HepG2 (cell line): Measurements from ENCODE around the gene NRIP2. TPM values are rescaled to one million over a fixed set of nuclear protein-coding genes. Genes with fewer than 3 reads are reported as not detected.

Experiments used
- ATAC-seq: fragments of 200-7000 bp; cut with Tn5 transposase; 3 replicates; pipeline ENCODE4 v1.9.1; 2020; ENCODE audit warnings: mild to moderate bottlenecking, moderate library complexity
- BruUV-seq: library from RNA; stranded (reverse); fragments of 400-500 nt; replicated peaks from 2 replicates; lab custom pipeline; 2021; lab: Mats Ljungman, UMichigan
- CTCF ChIA-PET: fragments of 300-600 bp; formaldehyde crosslinking; extraction: SDS; loops from one replicate; lab custom pipeline; 2021; ENCODE audit warnings: low total read pairs, inconsistent platforms, low intra/inter-chr PET ratio; lab: Yijun Ruan, JAX
- POLR2A ChIA-PET: fragments of 350-600 bp; sonication (Branson Sonifier 250); formaldehyde crosslinking; loops from one replicate; lab custom pipeline; 2020; ENCODE audit warnings: antibody characterized with exemption, inconsistent platforms; lab: Yijun Ruan, JAX
- DNase-seq: peaks from one replicate; pipeline ENCODE4 v3.0.0-alpha.2; 2015; ENCODE audit warnings: low spot score
- FAIRE-seq: peaks from 3 replicates; lab custom pipeline; 2011; peaks lifted over from hg19 to GRCh38; lab: Jason Lieb, UNC
- H2AFZ ChIP-seq: one replicate; pipeline ENCODE4 v1.6.1; 2011; ENCODE audit warnings: low read length, inconsistent platforms
- H3K27ac ChIP-seq: fragments of 300-600 bp; 3 replicates; pipeline ENCODE4 v1.8.0; 2011; ENCODE audit warnings: mixed run types, mild to moderate bottlenecking, mixed read lengths, low read length, inconsistent platforms; ENCODE audit not compliant: insufficient read depth; ENCODE audit errors: extremely low read length
- H3K27me3 ChIP-seq, 2 experiments: fragments of 200-600 bp in 1 of 2; 2 replicates in 1 of 2; 3 replicates in 1 of 2; pipeline versions ENCODE4 v1.6.0 to v1.8.0; 2011; ENCODE audit warnings: low read length in 2 of 2, mild to moderate bottlenecking in 2 of 2, moderate library complexity in 2 of 2, inconsistent platforms in 1 of 2; ENCODE audit not compliant: insufficient read depth in 2 of 2, control insufficient read depth in 1 of 2
- H3K36me3 ChIP-seq, 2 experiments: fragments of 200-600 bp in 1 of 2; replicated peaks in 1 of 2; 2 replicates in 1 of 2; 3 replicates in 1 of 2; pipeline versions ENCODE4 v1.5.1 to v1.8.0; 2011; ENCODE audit warnings: low read length in 2 of 2, inconsistent platforms in 1 of 2; ENCODE audit not compliant: insufficient read depth in 2 of 2, control insufficient read depth in 1 of 2
- H3K4me1 ChIP-seq: 2 replicates; pipeline ENCODE4 v1.5.1; 2012; ENCODE audit warnings: low read length, inconsistent platforms; ENCODE audit not compliant: insufficient read depth
- H3K4me2 ChIP-seq: 2 replicates; pipeline ENCODE4 v1.6.0; 2011; ENCODE audit warnings: low read depth, low read length, inconsistent platforms
- H3K4me3 ChIP-seq, 3 experiments: fragments of 200-600 bp in 1 of 3; sonication (generic), shearing (Covaris generic) in 1 of 3; replicated peaks in 1 of 3; 2 replicates each; pipeline ENCODE4 v1.5.1; 2011 to 2016; ENCODE audit warnings: low read length in 3 of 3, inconsistent platforms in 2 of 3, low read depth in 2 of 3, mild to moderate bottlenecking in 2 of 3, control low read depth in 1 of 3, mixed read lengths in 1 of 3; ENCODE audit not compliant: insufficient read depth in 1 of 3
- H3K79me2 ChIP-seq: one replicate; pipeline ENCODE4 v1.6.1; 2011; ENCODE audit warnings: low read length, inconsistent platforms; ENCODE audit not compliant: insufficient read depth
- H3K9ac ChIP-seq: 2 replicates; pipeline ENCODE4 v1.6.0; 2011; ENCODE audit warnings: mild to moderate bottlenecking, low read depth, low read length, inconsistent platforms; ENCODE audit not compliant: insufficient read depth
- H3K9me3 ChIP-seq: 2 replicates; pipeline ENCODE4 v1.5.1; 2012; ENCODE audit warnings: mild to moderate bottlenecking, low read length
- H4K20me1 ChIP-seq: 2 replicates; pipeline ENCODE4 v1.6.0; 2011; ENCODE audit warnings: inconsistent platforms, mild to moderate bottlenecking, low read length, moderate library complexity; ENCODE audit not compliant: insufficient read depth
- ARNT2 ChIP-seq: sonication (generic); formaldehyde crosslinking; IDR thresholded peaks from 2 replicates; pipeline ENCODE4 v1.8.0; 2022; ENCODE audit warnings: mild to moderate bottlenecking, low read depth, missing genetic modification reagents, moderate library complexity
- ATF7 ChIP-seq, 2 experiments: fragments of 450-650 bp in 1 of 2; sonication (generic) in 1 of 2; formaldehyde crosslinking in 1 of 2; IDR thresholded peaks; 2 replicates each; pipeline versions ENCODE4 v1.4.0 to v1.6.1; 2016 to 2020; ENCODE audit warnings: antibody characterized with exemption in 1 of 2, mild to moderate bottlenecking in 1 of 2, missing genetic modification reagents in 1 of 2
- BCL3 ChIP-seq: sonication (generic); formaldehyde crosslinking; IDR thresholded peaks from 2 replicates; pipeline ENCODE4 v1.5.1; 2020; ENCODE audit warnings: mild to moderate bottlenecking, missing genetic modification reagents, moderate library complexity
- EHMT2 ChIP-seq: fragments of 200-600 bp; sonication (generic); IDR thresholded peaks from 2 replicates; pipeline ENCODE4 v1.7.0; 2017; ENCODE audit warnings: antibody characterized with exemption, low read depth, low read length, borderline replicate concordance
- KMT2A ChIP-seq: sonication (generic); formaldehyde crosslinking; IDR thresholded peaks from 2 replicates; pipeline ENCODE4 v1.4.0; 2020; ENCODE audit warnings: missing genetic modification reagents
- NR2F2 ChIP-seq: IDR thresholded peaks from 2 replicates; pipeline ENCODE4 v1.6.1; 2012; ENCODE audit warnings: low read depth, inconsistent platforms, borderline replicate concordance
- SMAD1 ChIP-seq: sonication (generic); formaldehyde crosslinking; IDR thresholded peaks from 2 replicates; pipeline ENCODE4 v1.4.0; 2020; ENCODE audit warnings: missing genetic modification reagents, low read depth, mild to moderate bottlenecking, borderline replicate concordance
- ZMYM3 ChIP-seq: sonication (generic); formaldehyde crosslinking; IDR thresholded peaks from 2 replicates; pipeline ENCODE4 v1.5.1; 2020; ENCODE audit warnings: mild to moderate bottlenecking, missing genetic modification reagents
- ZNF124 ChIP-seq: sonication (generic); formaldehyde crosslinking; IDR thresholded peaks from 2 replicates; pipeline ENCODE4 v1.4.0; 2020; ENCODE audit warnings: missing genetic modification reagents
- ZNF235 ChIP-seq: sonication (generic); formaldehyde crosslinking; IDR thresholded peaks from 2 replicates; pipeline ENCODE4 v1.8.1; 2023; ENCODE audit warnings: mild to moderate bottlenecking, missing genetic modification reagents, borderline replicate concordance
- ZNF282 ChIP-seq: fragments of 450-650 bp; IDR thresholded peaks from 2 replicates; pipeline ENCODE4 v1.6.1; 2018; ENCODE audit not compliant: partially characterized antibody
- ZNF430 ChIP-seq: sonication (generic); formaldehyde crosslinking; IDR thresholded peaks from 2 replicates; pipeline ENCODE4 v1.9.0; 2021; ENCODE audit warnings: mild to moderate bottlenecking, missing genetic modification reagents
- ZNF530 ChIP-seq: sonication (generic); formaldehyde crosslinking; IDR thresholded peaks from 2 replicates; pipeline ENCODE4 v1.5.0; 2020; ENCODE audit warnings: low read depth, mild to moderate bottlenecking, missing genetic modification reagents
- ZNF570 ChIP-seq: sonication (generic); formaldehyde crosslinking; IDR thresholded peaks from 2 replicates; pipeline ENCODE4 v1.4.0; 2020; ENCODE audit warnings: mild to moderate bottlenecking, missing genetic modification reagents, borderline replicate concordance
- ZNF709 ChIP-seq: sonication (generic); formaldehyde crosslinking; IDR thresholded peaks from 2 replicates; pipeline ENCODE4 v1.5.0; 2020; ENCODE audit warnings: mild to moderate bottlenecking, missing genetic modification reagents
- ZNF788 ChIP-seq: sonication (generic); formaldehyde crosslinking; IDR thresholded peaks from 2 replicates; pipeline ENCODE4 v1.5.0; 2020; ENCODE audit warnings: mild to moderate bottlenecking, missing genetic modification reagents, borderline replicate concordance
- ZNF790 ChIP-seq: sonication (generic); formaldehyde crosslinking; IDR thresholded peaks from 2 replicates; pipeline ENCODE4 v1.8.0; 2022; ENCODE audit warnings: missing genetic modification reagents, mild to moderate bottlenecking, borderline replicate concordance
- ZNF879 ChIP-seq: sonication (generic); formaldehyde crosslinking; IDR thresholded peaks from 2 replicates; pipeline ENCODE4 v1.8.1; 2023; ENCODE audit warnings: missing genetic modification reagents
- ZSCAN29 ChIP-seq: sonication (generic); formaldehyde crosslinking; conservative IDR thresholded peaks from 2 replicates; pipeline ENCODE4 v1.4.0; 2020; ENCODE audit warnings: mild to moderate bottlenecking, missing genetic modification reagents
- ZSCAN31 ChIP-seq: sonication (generic); formaldehyde crosslinking; IDR thresholded peaks from 2 replicates; pipeline ENCODE4 v1.5.0; 2020; ENCODE audit warnings: low read depth, mild to moderate bottlenecking, missing genetic modification reagents
- WGBS: methylation state at CpG from one replicate; pipeline ENCODE4 v1.1.6; 2017; ENCODE audit warnings: low lambda C conversion rate; 5-methylcytosine and 5-hydroxymethylcytosine counted together
- in situ Hi-C: cut with HindIII; loops from 2 replicates; pipeline ENCODE4 v1.10.0; 2017; ENCODE audit warnings: low pct_unique_long_range_greater_than_20kb; ENCODE audit not compliant: extremely low pct_ligation_motif_present
- intact Hi-C: fragments of 100-400 bp; cut with micrococcal nuclease; formaldehyde crosslinking; loops from one replicate; pipeline ENCODE4 v1.10.0; 2022; ENCODE audit not compliant: unreplicated experiment
- polyA plus RNA-seq, 8 experiments: library from polyadenylated mRNA; depleted of rRNA in 3 of 8; stranded (reverse) in 7 of 8; unstranded in 1 of 8; fragments of >200 nt; fragmentation: Illumina TruSeq in 4 of 8; extraction: Trizol in 4 of 8; gene quantifications; 2 replicates each; pipeline versions ENCODE4 v1.2.1 to v1.2.3, GENCODE V29; 2011 to 2016; ENCODE audit warnings: low read depth in 4 of 8, missing spikeins in 1 of 8, mixed read lengths in 1 of 8; ENCODE audit not compliant: insufficient read depth in 1 of 8
- total RNA-seq, 5 experiments: library from RNA; depleted of rRNA; stranded (reverse); fragments of >200 nt; fragmentation: Illumina TruSeq; extraction: Trizol; gene quantifications; 2 replicates each; pipeline ENCODE4 v1.2.3, GENCODE V29; 2016; ENCODE audit warnings: low read depth in 1 of 5
- TF ChIP-seq, protein P1 (sequence below): sonication (generic); formaldehyde crosslinking; IDR thresholded peaks from 2 replicates; pipeline ENCODE4 v1.5.0; 2020; ENCODE audit warnings: mild to moderate bottlenecking, missing genetic modification reagents, borderline replicate concordance

NRIP2 gene
- total and polyA plus RNA-seq, 2 of the 13 experiments (the other 11 are each of a cell fraction or from before 2014, with no cell fraction given): not detected

DNA sequence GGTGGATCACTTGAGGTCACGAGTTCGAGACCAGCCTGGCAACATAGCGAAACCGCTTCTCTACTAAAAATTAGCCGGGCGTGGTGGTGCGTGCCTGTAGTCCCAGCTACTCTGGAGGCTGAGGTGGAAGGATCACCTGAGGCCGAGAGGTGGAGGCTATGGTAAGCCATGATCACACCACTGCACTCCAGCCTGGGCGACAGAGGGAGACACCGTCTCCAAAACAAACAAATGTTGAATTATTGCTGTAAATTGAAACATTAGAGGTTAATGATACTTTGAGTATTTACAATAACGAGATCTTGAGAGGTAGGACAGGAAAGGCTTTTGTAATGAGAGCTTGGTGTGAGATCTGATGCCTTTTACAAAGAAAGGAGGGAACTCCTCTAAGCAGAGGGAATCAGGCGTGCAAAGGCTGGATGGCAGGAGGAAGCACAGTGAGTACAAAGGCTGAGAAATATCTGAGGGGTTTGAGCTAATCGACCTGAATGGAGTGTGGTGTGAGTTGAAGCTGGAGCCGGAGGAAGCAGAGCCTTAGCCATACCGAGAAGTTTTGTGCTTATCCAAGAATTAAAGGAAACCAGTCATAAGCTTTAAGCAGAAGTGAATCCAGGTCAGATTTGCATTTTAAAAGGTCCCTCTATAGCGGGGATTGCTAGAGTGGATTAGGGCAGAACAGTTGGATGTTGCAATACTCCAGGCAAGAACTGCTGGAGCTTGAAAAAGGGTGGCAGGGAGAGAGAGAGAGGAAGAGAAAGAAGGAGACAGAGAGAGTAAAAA, 43.3 kb upstream of the NRIP2 start:
- H3K9me3 ChIP-seq: no peaks in the 10 kb centered on the region
- no peaks in the 10 kb centered on the region for H4K20me1 ChIP-seq
- no TSS peak for BruUV-seq
- ChIA-PET POLR2A (interaction anchor here (0.6 to 1.8 kb wide), 6 partner anchors 8 to 289 kb away, joined by 3 to 12 read pairs (median 4); partner anchors contain the start of gene TULP3), CTCF (no interaction called here)
- H2AFZ ChIP-seq: no peak overlapping the region
- H3K27ac ChIP-seq: peak overlapping the region; percentile 84
- ATAC-seq: peak; percentile 48
- intact Hi-C loops (no loop called here), in situ Hi-C loops (no loop called here)
- DNase-seq: no peak
- H3K36me3 ChIP-seq: peaks cover 3 to 5% of the 10 kb centered on the region in 2 experiments; a peak in 2 of 5 replicates
- 10% methylated on average over 15 of the region's 16 CpGs for WGBS
- peak overlapping the region; percentile 74 to 85 (median 77) for H3K4me3 ChIP-seq
- H3K27me3 ChIP-seq: no peaks in the 10 kb centered on the region; a peak in 1 of 5 replicates
- H3K4me2 ChIP-seq: peak overlapping the region; percentile 88
- H3K79me2 ChIP-seq: peaks cover 56% of the 10 kb centered on the region
- FAIRE-seq: peak; percentile 39
- peaks cover 38% of the 10 kb centered on the region for H3K4me1 ChIP-seq
- peak overlapping the region; percentile 96 for H3K9ac ChIP-seq
- TF ChIP-seq NR2F2: no peak
- TF ChIP-seq, protein P1, sequence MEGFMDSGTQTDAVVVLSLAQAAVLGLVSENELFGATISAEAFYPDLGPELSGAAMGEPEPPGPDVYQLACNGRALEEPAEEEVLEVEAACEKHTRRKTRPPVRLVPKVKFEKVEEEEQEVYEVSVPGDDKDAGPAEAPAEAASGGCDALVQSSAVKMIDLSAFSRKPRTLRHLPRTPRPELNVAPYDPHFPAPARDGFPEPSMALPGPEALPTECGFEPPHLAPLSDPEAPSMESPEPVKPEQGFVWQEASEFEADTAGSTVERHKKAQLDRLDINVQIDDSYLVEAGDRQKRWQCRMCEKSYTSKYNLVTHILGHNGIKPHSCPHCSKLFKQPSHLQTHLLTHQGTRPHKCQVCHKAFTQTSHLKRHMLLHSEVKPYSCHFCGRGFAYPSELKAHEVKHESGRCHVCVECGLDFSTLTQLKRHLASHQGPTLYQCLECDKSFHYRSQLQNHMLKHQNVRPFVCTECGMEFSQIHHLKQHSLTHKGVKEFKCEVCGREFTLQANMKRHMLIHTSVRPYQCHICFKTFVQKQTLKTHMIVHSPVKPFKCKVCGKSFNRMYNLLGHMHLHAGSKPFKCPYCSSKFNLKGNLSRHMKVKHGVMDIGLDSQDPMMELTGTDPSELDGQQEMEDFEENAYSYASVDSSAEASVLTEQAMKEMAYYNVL: no peak
- peak; percentile 89; the same call in 1 of the 2 replicates for TF ChIP-seq ZMYM3
- TF ChIP-seq ZNF709 (CRISPR knock-in tag): no peak
- no peak for TF ChIP-seq ARNT2 (CRISPR knock-in tag)
- no peak for TF ChIP-seq ZNF530
- no peak for TF ChIP-seq ZNF788
- no peak for TF ChIP-seq BCL3
- no peak for TF ChIP-seq ZNF430 (CRISPR knock-in tag)
- TF ChIP-seq ZNF282: no peak
- TF ChIP-seq ZNF570 (CRISPR knock-in tag): no peak
- no peak for TF ChIP-seq KMT2A (CRISPR knock-in tag)
- TF ChIP-seq ZNF790 (CRISPR knock-in tag): no peak
- TF ChIP-seq ZSCAN29 (CRISPR knock-in tag): peak; percentile 55; the same call in 1 of the 2 replicates
- TF ChIP-seq ZSCAN31 (CRISPR knock-in tag): no peak
- no peak for TF ChIP-seq SMAD1
- no peak for TF ChIP-seq ATF7 (IDR thresholded peaks at IDR 0.05)
- no peak for TF ChIP-seq ATF7 (CRISPR knock-in tag; IDR thresholded peaks at IDR 0.05)
- no peak for TF ChIP-seq ZNF235
- TF ChIP-seq EHMT2: 0 out of 2 replicates have a peak, but pooled peaks have one; percentile 40
- TF ChIP-seq ZNF124 (CRISPR knock-in tag): no peak
- TF ChIP-seq ZNF879 (CRISPR knock-in tag): no peak
